ENCODE measurements around the gene SPDL1.

The SPDL1 gene, protein sequence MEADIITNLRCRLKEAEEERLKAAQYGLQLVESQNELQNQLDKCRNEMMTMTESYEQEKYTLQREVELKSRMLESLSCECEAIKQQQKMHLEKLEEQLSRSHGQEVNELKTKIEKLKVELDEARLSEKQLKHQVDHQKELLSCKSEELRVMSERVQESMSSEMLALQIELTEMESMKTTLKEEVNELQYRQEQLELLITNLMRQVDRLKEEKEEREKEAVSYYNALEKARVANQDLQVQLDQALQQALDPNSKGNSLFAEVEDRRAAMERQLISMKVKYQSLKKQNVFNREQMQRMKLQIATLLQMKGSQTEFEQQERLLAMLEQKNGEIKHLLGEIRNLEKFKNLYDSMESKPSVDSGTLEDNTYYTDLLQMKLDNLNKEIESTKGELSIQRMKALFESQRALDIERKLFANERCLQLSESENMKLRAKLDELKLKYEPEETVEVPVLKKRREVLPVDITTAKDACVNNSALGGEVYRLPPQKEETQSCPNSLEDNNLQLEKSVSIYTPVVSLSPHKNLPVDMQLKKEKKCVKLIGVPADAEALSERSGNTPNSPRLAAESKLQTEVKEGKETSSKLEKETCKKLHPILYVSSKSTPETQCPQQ

GRCh38 chr5:169583424-169584220, at the start of gene SPDL1:
Gene SPDL1 (plus strand): TSS chr5:169583773. CDS start chr5:169588417, 4,644 bp downstream.
- DNase-seq: peak; percentile 99

- no peak for DNase-seq
These were observed 49.2 kb upstream of the SPDL1 start for GRCh38 chr5:169534311-169534880.

- DNase-seq: no peak
These were observed 48.6 kb upstream of the SPDL1 start for GRCh38 chr5:169534939-169535338.

DNA sequence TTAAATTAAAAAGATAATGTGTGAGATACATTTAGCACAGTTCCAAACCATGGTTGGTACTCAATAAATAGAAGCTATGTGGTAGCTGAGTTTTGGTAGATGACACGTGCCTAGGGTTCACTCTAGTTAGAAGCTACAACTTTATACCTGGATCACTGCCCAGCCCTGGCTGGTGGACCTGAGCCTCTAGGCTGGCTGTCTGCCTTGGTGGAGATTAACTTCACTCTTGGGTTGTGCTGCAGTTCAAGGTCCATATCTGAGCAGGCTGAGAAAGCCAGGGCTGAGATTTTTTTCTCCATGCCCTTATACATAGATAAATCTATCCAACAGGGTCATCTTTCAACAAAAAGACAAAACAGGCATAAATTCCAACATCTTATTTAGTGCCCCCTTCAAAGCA, 44.6 kb upstream of the SPDL1 start:
- no peak for DNase-seq

DNA sequence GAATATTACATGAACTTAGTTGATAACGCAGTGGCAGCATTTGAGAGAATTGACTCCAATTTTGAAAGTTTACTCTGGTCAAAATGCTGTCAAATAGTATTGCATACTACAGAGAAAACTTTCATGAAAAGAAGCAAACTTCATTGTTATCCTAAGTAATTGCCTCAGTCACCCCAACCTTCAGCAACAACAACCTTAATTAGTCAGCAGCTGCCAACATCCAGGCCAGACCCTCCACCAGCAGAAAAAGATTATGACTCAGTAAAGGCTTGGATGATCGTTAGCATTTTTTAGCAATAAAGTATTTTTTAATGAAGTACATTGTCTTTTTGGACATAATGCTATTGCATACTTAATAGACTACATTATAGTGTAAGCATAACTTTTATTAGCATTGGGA, 40.8 kb upstream of the SPDL1 start:
- no peak for DNase-seq

DNA sequence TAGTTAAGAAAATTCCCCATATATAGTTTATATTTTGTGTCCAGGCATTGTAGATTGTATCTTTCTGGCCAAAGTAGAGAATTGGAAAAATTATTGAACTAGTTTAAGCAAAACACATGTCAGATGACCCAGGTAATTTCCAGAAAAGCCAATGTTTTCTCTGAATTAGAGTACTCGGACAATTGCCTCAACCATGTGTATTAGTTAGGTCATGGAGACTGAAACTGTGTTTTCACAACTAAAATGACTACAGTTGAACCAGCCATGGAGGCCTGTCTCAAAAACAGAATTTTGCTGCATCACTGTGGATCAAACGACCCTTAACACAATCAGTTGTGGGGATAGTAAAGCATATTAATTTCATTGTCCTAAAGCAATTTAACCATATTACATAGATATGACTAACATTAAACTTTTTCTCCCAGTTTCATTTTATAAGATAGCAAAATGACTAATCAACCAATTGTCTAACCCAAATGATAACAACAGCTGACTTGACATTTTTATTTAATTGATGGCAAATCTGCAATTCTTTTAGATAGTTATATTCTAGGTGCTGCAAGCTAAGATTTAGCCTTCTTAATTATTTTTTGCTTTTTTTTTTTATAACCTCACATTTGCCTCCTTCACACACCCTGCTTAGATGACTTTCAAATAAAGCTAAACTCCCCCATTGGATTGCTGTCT, 39.2 kb upstream of the SPDL1 start:
- no peak for DNase-seq

- no peak for DNase-seq
These were observed 37.8 kb upstream of the SPDL1 start for GRCh38 chr5:169545762-169546161.

- no peak for DNase-seq
These were observed 37.2 kb upstream of the SPDL1 start for GRCh38 chr5:169546346-169546745.

GRCh38 chr5:169547508-169547907, 36.1 kb upstream of the SPDL1 start:
- DNase-seq: no peak

GRCh38 chr5:169548315-169548714, 35.3 kb upstream of the SPDL1 start:
- DNase-seq: peak; percentile 72

GRCh38 chr5:169549453-169550100, 34.0 kb upstream of the SPDL1 start:
- no peak for DNase-seq

- DNase-seq: no peak
These were observed 33.3 kb upstream of the SPDL1 start for GRCh38 chr5:169550227-169550626.

DNA sequence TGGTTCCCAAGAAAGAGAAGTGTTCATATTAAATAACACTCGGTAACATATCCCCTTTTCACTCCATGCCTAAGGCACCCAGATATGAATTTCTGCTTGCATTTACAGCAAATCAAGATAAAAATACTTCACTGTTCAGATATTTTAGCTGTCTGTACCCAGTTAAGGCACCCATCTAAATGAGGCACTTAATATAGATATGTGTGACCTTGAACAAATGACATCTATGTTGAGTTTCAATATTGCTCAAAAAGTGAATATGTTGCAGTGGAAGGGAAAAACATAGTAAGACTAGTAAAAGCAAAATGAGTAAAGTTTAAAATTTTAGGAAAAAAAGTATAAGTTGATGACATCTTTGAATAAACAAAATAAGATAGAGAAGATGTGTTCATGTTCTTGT, 32.4 kb upstream of the SPDL1 start:
- DNase-seq: no peak

GRCh38 chr5:169551696-169552095, 31.9 kb upstream of the SPDL1 start:
- no peak for DNase-seq

DNA sequence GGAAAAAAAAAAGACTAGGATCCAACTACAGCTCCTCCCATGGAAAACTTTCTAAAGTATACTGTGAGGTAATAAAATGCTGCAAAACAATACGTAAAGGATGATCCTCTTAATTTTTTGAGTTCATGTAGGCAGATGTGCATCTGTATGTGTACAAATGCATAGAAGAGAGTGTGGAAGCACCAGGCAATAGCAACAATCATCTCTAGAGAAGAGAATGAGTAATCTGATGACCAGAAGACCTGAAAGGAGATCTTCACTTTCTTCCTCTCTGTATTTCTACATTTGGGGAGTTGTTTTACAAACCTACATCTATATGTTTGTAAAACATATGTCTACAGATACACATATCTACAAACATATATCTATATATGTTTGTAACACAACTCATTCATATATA, 29.3 kb upstream of the SPDL1 start:
- DNase-seq: no peak

- no peak for DNase-seq
These were observed 25.7 kb upstream of the SPDL1 start for GRCh38 chr5:169557838-169558237.

DNA sequence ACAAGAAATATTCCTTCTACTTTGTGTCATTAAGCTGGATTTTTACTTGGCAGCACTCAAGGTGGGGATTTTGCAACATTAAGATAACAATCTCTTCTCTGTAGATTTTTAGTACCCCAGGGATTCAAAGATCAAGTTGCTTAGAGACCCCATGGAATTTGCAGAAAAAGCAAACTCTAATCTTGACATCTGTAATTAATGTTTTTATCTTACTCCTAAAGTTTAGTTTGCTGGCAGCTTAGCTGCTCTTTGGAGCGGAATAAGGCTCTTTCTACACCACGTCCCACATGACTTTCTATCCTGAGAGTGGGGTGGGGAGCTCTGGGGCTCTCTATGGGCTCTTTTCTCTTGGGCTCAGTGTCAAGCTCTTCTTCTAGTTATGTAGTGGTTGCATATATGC, 21.7 kb upstream of the SPDL1 start:
- peak; percentile 63 for DNase-seq

- no peak for DNase-seq
These were observed 20.2 kb upstream of the SPDL1 start for GRCh38 chr5:169563369-169563768.

GRCh38 chr5:169566202-169566601, 17.4 kb upstream of the SPDL1 start:
- DNase-seq: no peak

DNA sequence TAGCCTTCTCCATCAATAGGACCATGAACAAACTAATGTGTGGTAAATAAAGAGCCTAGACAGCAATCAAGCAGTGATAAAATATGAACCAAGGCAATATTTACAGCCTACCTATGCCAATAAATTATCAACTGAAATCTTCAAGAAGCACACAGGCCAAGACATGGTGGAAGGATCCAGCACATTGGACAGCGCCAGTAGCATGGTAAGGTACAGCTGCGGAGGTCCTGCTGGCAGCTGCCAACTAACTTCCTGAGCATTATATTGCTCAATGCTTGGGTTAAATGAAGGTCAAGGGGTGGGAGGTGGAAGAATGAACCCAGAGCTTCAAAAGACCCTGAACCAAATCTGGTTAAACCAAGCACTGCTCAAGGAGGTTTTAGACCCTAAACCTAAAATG, 16.5 kb upstream of the SPDL1 start:
- peak; percentile 36 for DNase-seq

GRCh38 chr5:169569513-169569912, 14.1 kb upstream of the SPDL1 start:
- DNase-seq: no peak

GRCh38 chr5:169571355-169571754, 12.2 kb upstream of the SPDL1 start:
- no peak for DNase-seq
